Smooth muscle cell (in vitro differentiated cells): ENCODE data around the gene FKRP. TPM values are rescaled to one million over a fixed set of nuclear protein-coding genes. Genes with fewer than 3 reads are reported as not detected.

Experiments
- DNase-seq: peaks from one replicate; lab custom pipeline; 2025; ENCODE audit not compliant: unreplicated experiment; lab: John Stamatoyannopoulos, UW
- H2AFZ ChIP-seq: fragments of 200-600 bp; sonication (generic); 2 replicates; pipeline ENCODE4 v1.6.0; 2016; ENCODE audit warnings: antibody characterized with exemption, low read depth, mild to moderate bottlenecking
- H3F3A ChIP-seq: fragments of 200-600 bp; sonication (generic); 2 replicates; pipeline ENCODE4 v1.6.0; 2017; ENCODE audit warnings: antibody characterized with exemption, low read depth
- H3K27ac ChIP-seq: fragments of 200-600 bp; sonication (generic); 2 replicates; pipeline ENCODE4 v1.5.1; 2016; ENCODE audit warnings: low read depth, mild to moderate bottlenecking
- H3K27me3 ChIP-seq: fragments of 200-600 bp; sonication (generic); 2 replicates; pipeline ENCODE4 v1.6.1; 2016; ENCODE audit warnings: low read depth, mild to moderate bottlenecking
- H3K36me3 ChIP-seq: fragments of 200-600 bp; sonication (generic); 2 replicates; pipeline ENCODE4 v1.5.1; 2016; ENCODE audit warnings: low read depth
- H3K4me1 ChIP-seq: fragments of 200-600 bp; sonication (generic); 2 replicates; pipeline ENCODE4 v1.5.1; 2016; ENCODE audit warnings: low read depth
- H3K4me2 ChIP-seq: fragments of 200-600 bp; sonication (generic); 2 replicates; pipeline ENCODE4 v1.6.0; 2016; ENCODE audit warnings: mild to moderate bottlenecking
- H3K4me3 ChIP-seq: fragments of 200-600 bp; sonication (generic); 2 replicates; pipeline ENCODE4 v1.5.1; 2016; ENCODE audit warnings: mild to moderate bottlenecking
- H3K79me2 ChIP-seq: fragments of 200-600 bp; sonication (generic); 2 replicates; pipeline ENCODE4 v1.6.0; 2016; ENCODE audit warnings: low read depth, mild to moderate bottlenecking
- H3K9ac ChIP-seq: fragments of 200-600 bp; sonication (generic); 2 replicates; pipeline ENCODE4 v1.6.0; 2016; ENCODE audit warnings: low read depth
- H3K9me3 ChIP-seq: fragments of 200-600 bp; sonication (generic); replicated peaks from 2 replicates; pipeline ENCODE4 v1.5.1; 2016; ENCODE audit warnings: low read depth
- H4K20me1 ChIP-seq: fragments of 200-600 bp; sonication (generic); 2 replicates; pipeline ENCODE4 v1.6.0; 2016; ENCODE audit warnings: low read depth
- CTCF ChIP-seq: fragments of 200-600 bp; sonication (generic); IDR thresholded peaks from 2 replicates; pipeline ENCODE4 v1.5.1; 2017; ENCODE audit warnings: borderline replicate concordance, mild to moderate bottlenecking, antibody characterized with exemption; ENCODE audit not compliant: insufficient read depth, poor library complexity, severe bottlenecking
- WGBS: methylation state at CpG from one replicate; pipeline ENCODE4 v1.1.7; 2016; ENCODE audit warnings: low lambda C conversion rate; 5-methylcytosine and 5-hydroxymethylcytosine counted together
- polyA plus RNA-seq: library from polyadenylated mRNA; unstranded; fragments of >200 nt; fragmentation: Nextera tagmentation; extraction: Ambion mirVana; gene quantifications from 2 replicates; pipeline ENCODE4 v1.2.1, GENCODE V29; 2016
- total RNA-seq: library from RNA; depleted of rRNA; stranded (reverse); fragments of >200 nt; gene quantifications from 2 replicates; pipeline ENCODE4 v1.2.3, GENCODE V29; 2014

The FKRP gene
- total and polyA plus RNA-seq, 2 experiments from 2014 or later, result 18.9 to 35.2 TPM

GRCh38 chr19:46732172-46732938 lies 13.5 kb upstream of the FKRP start:
- 80% methylated on average over 28 of the region's 28 CpGs for WGBS
- Histone ChIP-seq H3K79me2 (peaks cover 35% of the 10 kb centered on the region), H3K27me3 (no peaks in the 10 kb centered on the region), H3K4me3 (no peak overlapping the region), H4K20me1 (peaks cover 98% of the 10 kb centered on the region), H3K9me3 (no peaks in the 10 kb centered on the region), H3F3A (peaks cover 10% of the 10 kb centered on the region), H3K36me3 (no peaks in the 10 kb centered on the region), H3K4me1 (no peaks in the 10 kb centered on the region), H2AFZ (no peak overlapping the region), H3K9ac (no peak overlapping the region), H3K4me2 (no peak overlapping the region), H3K27ac (peak overlapping the region; percentile 57)
- no peak for DNase-seq
- no peak for TF ChIP-seq CTCF

- Histone ChIP-seq H2AFZ (no peak overlapping the region), H3K27me3 (no peaks in the 10 kb centered on the region), H3K9me3 (no peaks in the 10 kb centered on the region), H3K27ac (no peak overlapping the region), H3K4me1 (no peaks in the 10 kb centered on the region), H3F3A (peaks cover 10% of the 10 kb centered on the region), H3K4me2 (no peak overlapping the region), H3K79me2 (peaks cover 42% of the 10 kb centered on the region), H3K4me3 (no peak overlapping the region), H4K20me1 (peaks cover 98% of the 10 kb centered on the region), H3K36me3 (no peaks in the 10 kb centered on the region), H3K9ac (no peak overlapping the region)
- whole genome bisulfite sequencing, result 81% methylated on average over 23 of the region's 23 CpGs
- no peak for TF ChIP-seq CTCF
- no peak for DNase-seq
Observed at GRCh38 chr19:46732966-46733689, 12.7 kb upstream of the FKRP start.

GRCh38 chr19:46733690-46734292 lies 12.1 kb upstream of the FKRP start:
- H3K4me2 ChIP-seq, result no peak overlapping the region
- no peak overlapping the region for H3K4me3 ChIP-seq
- no peaks in the 10 kb centered on the region for H3K27me3 ChIP-seq
- H3K36me3 ChIP-seq, result no peaks in the 10 kb centered on the region
- TF ChIP-seq CTCF, result no peak
- no peaks in the 10 kb centered on the region for H3K9me3 ChIP-seq
- WGBS, result 94% methylated on average over 11 of the region's 11 CpGs
- peaks cover 98% of the 10 kb centered on the region for H4K20me1 ChIP-seq
- no peaks in the 10 kb centered on the region for H3K4me1 ChIP-seq
- DNase-seq, result no peak
- H2AFZ ChIP-seq, result no peak overlapping the region
- H3K79me2 ChIP-seq, result peaks cover 49% of the 10 kb centered on the region
- no peak overlapping the region for H3K27ac ChIP-seq
- peaks cover 10% of the 10 kb centered on the region for H3F3A ChIP-seq
- H3K9ac ChIP-seq, result no peak overlapping the region
